H9 (cell line): ENCODE results near the gene RAB3A. TPM values are rescaled to one million over a fixed set of nuclear protein-coding genes. Genes with fewer than 3 reads are reported as not detected.

Experiments used
- DNase-seq: peaks from one replicate; pipeline ENCODE4 v3.0.0-alpha.2; 2017
- H2AFZ ChIP-seq: one replicate; pipeline ENCODE4 v1.6.1; 2013; ENCODE audit warnings: mild to moderate bottlenecking, low read length, control low read depth, moderate library complexity
- H2AK5ac ChIP-seq: 2 replicates; pipeline ENCODE4 v1.6.1; 2013; ENCODE audit warnings: low read length, control low read depth, mixed read lengths; ENCODE audit not compliant: insufficient read length
- H2BK120ac ChIP-seq: one replicate; pipeline ENCODE4 v1.6.1; 2013; ENCODE audit warnings: low read depth, mild to moderate bottlenecking, low read length, control low read depth, inconsistent platforms; ENCODE audit not compliant: poor library complexity, severe bottlenecking
- H2BK12ac ChIP-seq: 2 replicates; pipeline ENCODE4 v1.6.1; 2013; ENCODE audit warnings: low read length, control low read depth, mixed read lengths, low read depth; ENCODE audit not compliant: insufficient read length
- H2BK15ac ChIP-seq: 2 replicates; pipeline ENCODE4 v1.6.1; 2013; ENCODE audit warnings: low read depth, low read length, control low read depth
- H2BK20ac ChIP-seq: one replicate; pipeline ENCODE4 v1.6.1; 2013; ENCODE audit warnings: low read depth, mild to moderate bottlenecking, low read length, control low read depth, inconsistent platforms; ENCODE audit not compliant: poor library complexity, severe bottlenecking
- H2BK5ac ChIP-seq: 2 replicates; pipeline ENCODE4 v1.6.1; 2013; ENCODE audit warnings: low read length, control low read depth, mixed read lengths; ENCODE audit not compliant: insufficient read length
- H3K14ac ChIP-seq: 2 replicates; pipeline ENCODE4 v1.6.1; 2013; ENCODE audit warnings: low read length, control low read depth; ENCODE audit not compliant: insufficient read depth
- H3K18ac ChIP-seq: 2 replicates; pipeline ENCODE4 v1.6.1; 2013; ENCODE audit warnings: low read depth, mild to moderate bottlenecking, mixed read lengths, low read length, control low read depth; ENCODE audit not compliant: insufficient read length
- H3K23ac ChIP-seq: 2 replicates; pipeline ENCODE4 v1.6.1; 2013; ENCODE audit warnings: low read length, control low read depth, mixed read lengths, low read depth; ENCODE audit not compliant: insufficient read length
- H3K23me2 ChIP-seq: 2 replicates; pipeline ENCODE4 v1.6.1; 2013; ENCODE audit warnings: low read depth, mild to moderate bottlenecking, mixed read lengths, low read length, control low read depth; ENCODE audit not compliant: insufficient read length, poor library complexity, severe bottlenecking
- H3K27ac ChIP-seq: 2 replicates; pipeline ENCODE4 v1.5.1; 2013; ENCODE audit warnings: low read length, control low read depth, mixed read lengths, low read depth; ENCODE audit not compliant: insufficient read length
- H3K27me3 ChIP-seq: 2 replicates; pipeline ENCODE4 v1.6.1; 2013; ENCODE audit warnings: low read length, control low read depth, inconsistent platforms; ENCODE audit not compliant: insufficient read depth
- H3K4ac ChIP-seq: 2 replicates; pipeline ENCODE4 v1.6.1; 2013; ENCODE audit warnings: low read depth, mild to moderate bottlenecking, control low read depth, inconsistent platforms, low read length, moderate library complexity
- H3K4me1 ChIP-seq: 2 replicates; pipeline ENCODE4 v1.6.1; 2013; ENCODE audit warnings: low read length, control low read depth, inconsistent platforms; ENCODE audit not compliant: insufficient read depth
- H3K4me2 ChIP-seq: 2 replicates; pipeline ENCODE4 v1.6.1; 2013; ENCODE audit warnings: low read length, control low read depth, mixed read lengths; ENCODE audit not compliant: insufficient read length, insufficient read depth
- H3K56ac ChIP-seq: 2 replicates; pipeline ENCODE4 v1.6.1; 2013; ENCODE audit warnings: low read depth, mild to moderate bottlenecking, mixed read lengths, low read length, control low read depth; ENCODE audit not compliant: insufficient read length
- H3K79me1 ChIP-seq: 2 replicates; pipeline ENCODE4 v1.6.1; 2013; ENCODE audit warnings: low read depth, mild to moderate bottlenecking, moderate library complexity, low read length, control low read depth, inconsistent platforms; ENCODE audit not compliant: insufficient read depth, poor library complexity, severe bottlenecking
- H3K79me2 ChIP-seq: 2 replicates; pipeline ENCODE4 v1.6.1; 2013; ENCODE audit warnings: low read length, control low read depth, inconsistent platforms; ENCODE audit not compliant: insufficient read depth
- H3K9ac ChIP-seq: 2 replicates; pipeline ENCODE4 v1.6.1; 2013; ENCODE audit warnings: low read length, control low read depth, mixed read lengths; ENCODE audit not compliant: insufficient read length; ENCODE audit errors: extremely low read depth
- H3K9me3 ChIP-seq: one replicate; pipeline ENCODE4 v1.6.1; 2013; ENCODE audit warnings: low read depth, low read length, inconsistent platforms; ENCODE audit not compliant: control insufficient read depth
- H3T11ph ChIP-seq: one replicate; pipeline ENCODE4 v1.6.1; 2013; ENCODE audit warnings: mild to moderate bottlenecking, low read length, control low read depth, inconsistent platforms
- H4K20me1 ChIP-seq: one replicate; pipeline ENCODE4 v1.6.1; 2013; ENCODE audit not compliant: control insufficient read depth, insufficient read length, insufficient read depth
- H4K5ac ChIP-seq: 2 replicates; pipeline ENCODE4 v1.6.1; 2013; ENCODE audit warnings: low read depth, mild to moderate bottlenecking, mixed read lengths, low read length, control low read depth; ENCODE audit not compliant: insufficient read length
- H4K8ac ChIP-seq: replicated peaks from 2 replicates; pipeline ENCODE4 v1.6.1; 2013; ENCODE audit warnings: low read length, control low read depth, mixed read lengths, low read depth; ENCODE audit not compliant: insufficient read length
- H4K91ac ChIP-seq: 2 replicates; pipeline ENCODE4 v1.6.1; 2013; ENCODE audit warnings: low read depth, mild to moderate bottlenecking, moderate library complexity, mixed read lengths, low read length, control low read depth; ENCODE audit not compliant: insufficient read length
- H3K27ac Mint-ChIP-seq, 3 experiments: 2 replicates in 2 of 3; 3 replicates in 1 of 3; pipeline ENCODE4 v1.8.0; 2020 to 2021; ENCODE audit warnings: mixed read lengths in 3 of 3, mild to moderate bottlenecking in 1 of 3, moderate library complexity in 1 of 3
- H3K27me3 Mint-ChIP-seq: 2 replicates; pipeline ENCODE4 v1.8.0; 2021; ENCODE audit warnings: low read depth, mild to moderate bottlenecking, moderate library complexity, mixed read lengths
- H3K36me3 Mint-ChIP-seq, 3 experiments: 2 replicates in 2 of 3; 3 replicates in 1 of 3; pipeline ENCODE4 v1.8.0; 2020 to 2021; ENCODE audit warnings: low read depth in 3 of 3, mixed read lengths in 3 of 3; ENCODE audit not compliant: insufficient read depth in 1 of 3
- H3K4me1 Mint-ChIP-seq, 2 experiments: 2 replicates each; pipeline ENCODE4 v1.8.0; 2020; ENCODE audit warnings: mixed read lengths in 2 of 2
- H3K4me3 Mint-ChIP-seq, 2 experiments: 2 replicates in 1 of 2; 3 replicates in 1 of 2; pipeline ENCODE4 v1.8.0; 2020 to 2021; ENCODE audit warnings: mild to moderate bottlenecking in 2 of 2, mixed read lengths in 2 of 2, moderate library complexity in 1 of 2
- H3K9me3 Mint-ChIP-seq, 2 experiments: 2 replicates in 1 of 2; 3 replicates in 1 of 2; pipeline ENCODE4 v1.8.0; 2020; ENCODE audit warnings: mild to moderate bottlenecking in 2 of 2, mixed read lengths in 2 of 2, moderate library complexity in 1 of 2
- WGBS: extraction: QIAGEN DNeasy Blood & Tissue Kit; methylation state at CpG from one replicate; pipeline ENCODE4 v1.1.7; 2013; ENCODE audit warnings: missing lambda C conversion rate, low lambda C conversion rate, mixed read lengths; ENCODE audit not compliant: insufficient read length; ENCODE audit errors: extremely low coverage; 5-methylcytosine and 5-hydroxymethylcytosine counted together
- total RNA-seq: library from RNA; stranded (reverse); gene quantifications from 2 replicates; pipeline ENCODE4 v1.2.1, GENCODE V29; 2021
- TF ChIP-seq, protein P1 (sequence below): fragments of 200-600 bp; sonication (generic); conservative IDR thresholded peaks from 3 replicates; pipeline ENCODE4 v1.8.0; 2021; ENCODE audit warnings: antibody characterized with exemption, mild to moderate bottlenecking

Gene RAB3A
- total RNA-seq, 1 experiment from 2014 or later: 6.8 TPM

DNA sequence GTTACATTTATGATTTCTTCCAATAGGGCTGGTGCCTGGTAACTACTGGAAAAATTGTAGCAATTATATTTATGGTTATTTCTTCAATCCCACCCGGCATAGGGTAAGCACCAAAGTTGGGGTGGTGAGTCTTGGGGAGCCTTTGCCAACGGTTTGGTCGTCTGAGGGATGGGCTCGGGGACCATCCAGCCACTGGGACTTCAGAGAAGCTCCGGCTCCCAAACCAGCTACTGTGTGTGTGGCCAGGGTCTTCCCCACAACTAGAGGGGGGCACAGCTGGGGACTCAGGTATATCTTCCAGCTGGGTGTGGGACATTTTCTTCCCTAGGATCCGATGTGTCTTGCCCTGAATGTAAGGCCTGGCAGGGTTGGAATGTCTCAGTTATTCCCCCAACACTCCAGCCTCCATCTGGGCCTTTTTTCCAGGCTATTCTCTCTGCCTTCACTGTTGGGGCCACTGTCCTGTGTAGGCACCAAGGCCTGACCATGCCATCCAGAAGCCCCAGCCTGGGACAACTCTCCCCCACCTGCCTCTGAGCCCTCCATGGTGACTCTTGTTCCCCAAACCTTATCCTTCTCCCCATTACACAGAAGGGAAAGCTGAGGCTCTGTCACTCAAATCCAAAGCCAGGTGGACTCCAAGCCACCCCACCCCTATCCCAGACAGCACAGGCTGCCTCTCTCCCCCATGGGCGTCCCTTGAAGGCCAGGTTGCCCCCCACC is 31.4 kb downstream of the RAB3A start:
- H2BK120ac ChIP-seq: no peak overlapping the region
- H3K56ac ChIP-seq: no peak overlapping the region
- H3K4ac ChIP-seq: no peak overlapping the region
- no peak overlapping the region for H2AFZ ChIP-seq
- no peak overlapping the region for H3T11ph ChIP-seq
- H3K79me1 ChIP-seq: no peaks in the 10 kb centered on the region
- peaks cover 9 to 18% of the 10 kb centered on the region in 2 experiments for H3K4me1 Mint-ChIP-seq
- no peak overlapping the region for H3K4me3 Mint-ChIP-seq
- WGBS: no CpG with 5 or more reads among the region's 7 CpGs
- no peaks in the 10 kb centered on the region for H3K9me3 Mint-ChIP-seq
- H3K9me3 ChIP-seq: no peaks in the 10 kb centered on the region
- no peak overlapping the region for H4K8ac ChIP-seq
- no peak overlapping the region for H3K14ac ChIP-seq
- H2AK5ac ChIP-seq: no peak overlapping the region
- peaks cover 10% of the 10 kb centered on the region for H3K23me2 ChIP-seq
- peaks cover 10 to 39% (median 38%) of the 10 kb centered on the region in 3 experiments for H3K36me3 Mint-ChIP-seq
- no peak overlapping the region for H2BK20ac ChIP-seq
- H3K4me1 ChIP-seq: no peaks in the 10 kb centered on the region; the same call in 1 of the 2 replicates
- no peak overlapping the region for H4K91ac ChIP-seq
- H3K18ac ChIP-seq: no peak overlapping the region
- H3K27me3 ChIP-seq: no peaks in the 10 kb centered on the region
- no peak overlapping the region for H2BK5ac ChIP-seq
- no peak overlapping the region for H3K27ac ChIP-seq
- TF ChIP-seq, protein P1, sequence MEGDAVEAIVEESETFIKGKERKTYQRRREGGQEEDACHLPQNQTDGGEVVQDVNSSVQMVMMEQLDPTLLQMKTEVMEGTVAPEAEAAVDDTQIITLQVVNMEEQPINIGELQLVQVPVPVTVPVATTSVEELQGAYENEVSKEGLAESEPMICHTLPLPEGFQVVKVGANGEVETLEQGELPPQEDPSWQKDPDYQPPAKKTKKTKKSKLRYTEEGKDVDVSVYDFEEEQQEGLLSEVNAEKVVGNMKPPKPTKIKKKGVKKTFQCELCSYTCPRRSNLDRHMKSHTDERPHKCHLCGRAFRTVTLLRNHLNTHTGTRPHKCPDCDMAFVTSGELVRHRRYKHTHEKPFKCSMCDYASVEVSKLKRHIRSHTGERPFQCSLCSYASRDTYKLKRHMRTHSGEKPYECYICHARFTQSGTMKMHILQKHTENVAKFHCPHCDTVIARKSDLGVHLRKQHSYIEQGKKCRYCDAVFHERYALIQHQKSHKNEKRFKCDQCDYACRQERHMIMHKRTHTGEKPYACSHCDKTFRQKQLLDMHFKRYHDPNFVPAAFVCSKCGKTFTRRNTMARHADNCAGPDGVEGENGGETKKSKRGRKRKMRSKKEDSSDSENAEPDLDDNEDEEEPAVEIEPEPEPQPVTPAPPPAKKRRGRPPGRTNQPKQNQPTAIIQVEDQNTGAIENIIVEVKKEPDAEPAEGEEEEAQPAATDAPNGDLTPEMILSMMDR: no peak
- H3K4me2 ChIP-seq: no peak overlapping the region
- no peaks in the 10 kb centered on the region for H4K20me1 ChIP-seq
- H3K27ac Mint-ChIP-seq: no peak overlapping the region
- no peak overlapping the region for H4K5ac ChIP-seq
- H2BK12ac ChIP-seq: no peak overlapping the region
- H3K79me2 ChIP-seq: no peaks in the 10 kb centered on the region
- H2BK15ac ChIP-seq: no peak overlapping the region
- H3K23ac ChIP-seq: no peak overlapping the region
- DNase-seq: no peak
- H3K27me3 Mint-ChIP-seq: peaks cover 17% of the 10 kb centered on the region
- no peak overlapping the region for H3K9ac ChIP-seq
